Activated CD4-positive, alpha-beta T cell treated with anti-CD3 and anti-CD28 coated beads, Interleukin-2, amount 50 U/mL, for 1 hour (primary cell): ENCODE measurements around the gene CRADD.
"Not testable (repeated sequence)": the region's sequence is repeated elsewhere in the genome, so short reads cannot be mapped to it uniquely, and the experiment has no call there.

Experiments used
- DNase-seq: peaks from one replicate; pipeline ENCODE4 v3.0.0-alpha.2; 2020

The CRADD gene

GRCh38 chr12:93708952-93709351 is 31.8 kb downstream of the CRADD start:
- no peak for DNase-seq

- DNase-seq = no peak
Observed at GRCh38 chr12:93709386-93709785, 32.2 kb downstream of the CRADD start.

GRCh38 chr12:93710574-93710926 is 33.4 kb downstream of the CRADD start:
- DNase-seq = no peak

GRCh38 chr12:93711502-93711901 is 34.3 kb downstream of the CRADD start:
- DNase-seq = not testable (repeated sequence)

- no peak for DNase-seq
Observed at GRCh38 chr12:93712200-93712599, 35.0 kb downstream of the CRADD start.

GRCh38 chr12:93713060-93713459 is 35.9 kb downstream of the CRADD start:
- DNase-seq = no peak

- no peak for DNase-seq
Observed at GRCh38 chr12:93713800-93714199, 36.6 kb downstream of the CRADD start.

- DNase-seq = no peak
Observed at GRCh38 chr12:93714382-93714781, 37.2 kb downstream of the CRADD start.

- DNase-seq = no peak
Observed at GRCh38 chr12:93719710-93720109, 42.5 kb downstream of the CRADD start.

GRCh38 chr12:93720559-93720958 is 43.4 kb downstream of the CRADD start:
- DNase-seq = no peak

- DNase-seq = no peak
Observed at GRCh38 chr12:93722179-93722578, 45.0 kb downstream of the CRADD start.

- DNase-seq = no peak
Observed at GRCh38 chr12:93722835-93723567, 45.8 kb downstream of the CRADD start.

- no peak for DNase-seq
Observed at GRCh38 chr12:93723568-93723930, 46.4 kb downstream of the CRADD start.

GRCh38 chr12:93725531-93725930 is 48.4 kb downstream of the CRADD start:
- no peak for DNase-seq

- DNase-seq = no peak
Observed at GRCh38 chr12:93727195-93727811, 50.1 kb downstream of the CRADD start.

- DNase-seq = no peak
Observed at GRCh38 chr12:93727911-93728310, 50.7 kb downstream of the CRADD start.

GRCh38 chr12:93729934-93730333 is 52.8 kb downstream of the CRADD start:
- DNase-seq = no peak

- DNase-seq = no peak
Observed at GRCh38 chr12:93733358-93733757, 56.2 kb downstream of the CRADD start.

- no peak for DNase-seq
Observed at GRCh38 chr12:93733928-93734327, 56.8 kb downstream of the CRADD start.

GRCh38 chr12:93734784-93735183 is 57.6 kb downstream of the CRADD start:
- no peak for DNase-seq

- DNase-seq = no peak
Observed at GRCh38 chr12:93736640-93737178, 59.5 kb downstream of the CRADD start.

GRCh38 chr12:93737457-93738198 is 60.5 kb downstream of the CRADD start:
- DNase-seq = no peak

GRCh38 chr12:93738199-93739058 is 61.3 kb downstream of the CRADD start:
- DNase-seq = no peak
